ENCODE measurements around the gene CCDC63. TPM values are rescaled to one million over a fixed set of nuclear protein-coding genes. Genes with fewer than 3 reads are reported as not detected.

Gene CCDC63
- polyA plus RNA-seq, 4 donors = 0.08 TPM; not detected in 3

DNA sequence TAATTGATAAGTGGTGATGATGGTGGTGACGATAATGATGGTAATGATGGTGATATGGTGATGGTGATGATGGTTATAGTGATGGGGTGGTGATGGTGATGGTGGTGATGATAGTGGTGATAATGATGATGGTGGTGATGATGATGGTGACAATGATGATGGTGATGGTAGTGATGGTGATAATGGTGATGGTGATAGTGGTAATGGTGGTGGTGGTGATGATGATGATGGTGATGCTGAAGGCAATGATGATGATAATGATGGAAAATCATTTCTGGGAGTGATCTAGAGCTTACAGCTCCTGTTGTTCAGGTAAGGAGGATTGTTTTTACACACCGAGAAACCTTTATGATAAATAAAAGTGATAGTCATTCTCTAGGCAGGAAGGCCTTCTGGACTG, 33.9 kb downstream of the CCDC63 start:
- DNase-seq (ENCODE audit: low read depth in 4 of 4, low spot score in 3 of 4) = no peak

DNA sequence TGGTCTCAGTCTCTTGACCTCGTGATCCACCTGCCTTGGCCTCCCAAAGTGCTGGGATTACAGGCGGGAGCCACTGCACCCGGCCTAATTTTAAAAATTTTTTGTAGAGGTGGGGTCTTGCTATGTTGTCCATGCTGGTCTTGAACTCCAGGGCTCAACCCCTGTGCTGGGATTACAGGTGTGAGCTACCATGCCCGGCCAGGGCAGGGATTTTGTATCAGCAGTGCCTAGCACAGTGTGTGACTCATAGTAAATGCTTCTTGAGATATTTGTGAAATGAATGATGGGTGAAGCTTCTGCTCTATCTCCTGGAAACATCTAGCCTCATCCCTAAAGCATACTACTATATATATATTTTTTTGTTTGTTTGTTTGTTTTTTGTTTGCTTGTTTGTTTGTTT, 36.5 kb downstream of the CCDC63 start:
- no peak for DNase-seq (ENCODE audit: low read depth in 4 of 4, low spot score in 3 of 4)

DNA sequence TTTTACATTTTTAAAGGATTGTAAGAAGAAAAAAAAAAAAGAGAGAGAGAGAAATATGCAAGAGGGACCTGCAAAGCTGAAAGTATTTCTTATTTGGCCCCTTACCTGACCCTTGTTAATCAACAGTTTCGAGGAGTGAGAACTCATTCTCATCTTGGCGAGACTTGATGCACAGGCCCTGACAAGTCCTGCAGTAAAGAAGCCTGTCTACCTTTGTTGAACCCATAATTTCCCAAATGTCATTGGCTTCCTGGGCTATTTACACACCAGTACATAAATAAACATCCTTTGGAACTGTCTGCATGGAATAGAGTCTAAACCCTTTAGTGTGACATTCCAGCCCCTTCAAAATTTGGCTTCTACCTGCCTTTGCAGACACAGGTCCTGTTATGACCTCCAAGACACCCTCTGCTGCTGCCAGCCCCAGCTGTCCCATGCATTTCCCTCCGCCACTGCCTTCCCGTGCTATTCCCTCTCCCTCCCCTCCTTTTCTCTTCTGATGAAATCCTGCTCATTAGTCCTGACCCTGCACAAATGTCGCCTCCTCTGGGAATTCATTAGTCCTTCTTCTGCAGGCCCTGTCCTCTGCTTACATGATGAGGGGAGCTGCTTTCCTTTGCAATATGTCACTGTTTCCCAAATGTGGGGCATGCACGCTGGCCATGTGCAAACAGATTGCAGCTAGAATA, 38.5 kb downstream of the CCDC63 start:
- no peak for DNase-seq (ENCODE audit: low read depth in 4 of 4, low spot score in 3 of 4)

DNA sequence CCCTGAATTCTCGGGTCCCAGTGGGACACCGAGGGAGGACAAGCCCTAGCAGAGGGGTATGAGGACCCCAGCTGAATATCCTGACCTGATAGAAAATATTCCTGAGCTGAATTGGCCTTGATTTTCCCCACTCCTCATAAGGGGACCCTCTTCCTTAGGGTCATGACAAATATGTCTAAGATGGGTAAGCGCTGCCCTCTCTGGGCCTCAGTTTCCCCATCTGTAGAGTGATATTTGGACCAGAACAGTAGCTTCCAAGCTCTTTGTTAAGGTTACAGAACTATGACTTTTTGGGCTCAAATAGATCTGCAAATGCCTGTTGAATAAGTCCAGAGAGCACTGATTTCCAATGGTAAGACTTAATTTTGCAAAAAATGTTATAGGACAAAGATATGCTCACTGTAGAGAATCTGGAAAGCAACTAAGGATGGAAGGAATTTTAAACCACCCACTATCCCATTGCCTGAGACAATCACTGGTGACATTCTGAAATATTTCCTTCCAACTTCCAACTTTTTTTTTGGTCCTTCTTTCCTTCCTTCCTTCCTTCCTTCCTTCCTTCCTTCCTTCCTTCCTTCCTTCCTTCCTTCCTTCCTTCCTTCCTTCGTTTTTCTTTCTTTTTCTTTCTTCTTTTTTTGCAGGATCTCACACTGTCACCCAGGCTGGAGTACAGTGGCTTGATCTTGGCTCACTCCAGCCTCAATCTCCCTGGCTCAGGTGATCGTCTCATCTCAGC, 41.6 kb downstream of the CCDC63 start:
- no peak for DNase-seq (ENCODE audit: low read depth in 4 of 4, low spot score in 3 of 4)

DNA sequence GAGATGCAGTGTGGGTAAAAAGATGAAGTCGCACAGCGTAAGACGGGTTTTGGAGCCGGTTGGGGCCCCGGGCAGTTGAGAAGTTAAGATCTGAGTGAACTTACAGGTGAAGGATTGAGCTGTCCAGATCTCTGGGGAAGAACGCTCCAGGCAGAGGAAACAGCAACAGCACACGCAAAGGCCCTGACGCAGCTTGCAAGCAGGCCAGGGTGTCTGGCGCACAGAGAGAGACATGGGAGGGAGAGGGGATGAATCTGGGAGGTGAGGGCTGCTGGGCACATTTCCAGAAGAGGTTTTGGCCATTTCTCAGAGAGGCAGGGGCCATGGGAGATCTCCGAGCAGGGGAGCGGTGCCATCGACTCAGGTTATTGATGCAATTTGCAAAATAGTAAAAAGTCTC, 42.6 kb downstream of the CCDC63 start:
- no peak for DNase-seq (ENCODE audit: low read depth in 4 of 4, low spot score in 3 of 4)

DNA sequence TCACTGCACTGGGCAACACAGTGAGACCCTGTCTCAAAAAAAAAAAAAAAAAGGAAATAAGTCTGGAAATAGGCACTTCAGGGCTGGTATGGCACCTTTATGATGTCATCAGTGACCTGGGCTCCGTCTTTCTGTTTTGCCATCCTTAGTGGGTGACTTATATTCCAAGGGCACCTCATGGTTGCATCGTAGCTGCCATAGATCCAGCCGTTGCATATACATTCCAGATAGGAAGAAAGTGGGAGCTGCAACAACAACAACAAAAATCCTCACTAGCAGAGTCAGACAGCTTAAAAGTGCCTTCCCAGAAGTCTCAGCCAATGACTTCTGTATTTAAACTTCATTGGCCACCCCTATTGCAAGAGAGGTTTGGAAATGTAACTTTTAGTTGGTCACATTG, 47.2 kb downstream of the CCDC63 start:
- no peak for DNase-seq (ENCODE audit: low read depth in 4 of 4, low spot score in 3 of 4)

DNA sequence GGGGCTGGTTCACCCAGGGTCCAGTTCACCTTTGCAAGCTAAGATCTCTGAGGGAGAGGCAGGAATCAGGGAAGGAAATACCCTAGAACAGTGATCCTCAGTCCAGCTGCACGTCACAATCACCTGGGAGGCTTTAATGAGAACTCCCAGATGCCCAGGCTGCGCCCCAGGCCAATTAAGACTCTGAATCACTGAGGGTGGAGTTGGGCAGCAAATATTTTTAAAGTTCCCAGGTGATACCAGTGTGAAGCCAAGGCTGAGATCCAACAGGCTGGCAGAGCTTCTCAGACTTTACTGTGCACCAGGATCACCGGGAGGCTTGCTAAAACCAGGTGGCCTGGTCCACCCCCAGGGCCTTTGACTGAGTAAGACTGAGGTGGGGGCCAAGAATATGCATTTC, 49.8 kb downstream of the CCDC63 start:
- DNase-seq (ENCODE audit: low read depth in 4 of 4, low spot score in 3 of 4) = no peak

DNA sequence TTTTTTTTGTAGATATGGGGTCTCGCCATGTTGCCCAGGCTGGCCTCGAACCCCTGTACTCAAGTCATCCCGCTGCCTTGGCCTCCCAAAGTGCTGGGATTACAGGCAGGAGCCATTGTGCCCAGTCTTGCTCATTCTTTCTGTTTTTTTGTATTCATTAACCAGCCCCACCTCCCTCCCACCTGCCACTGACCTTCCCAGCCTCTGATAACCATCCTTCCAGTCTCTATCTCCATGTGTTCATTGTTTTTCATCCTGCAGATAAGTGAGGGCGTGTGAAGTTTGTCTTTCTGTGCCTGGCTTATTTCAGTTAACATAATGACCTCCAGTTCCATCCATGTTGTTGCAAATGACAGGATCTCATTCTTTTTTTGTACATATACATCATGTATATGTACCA, 54.6 kb downstream of the CCDC63 start:
- DNase-seq (ENCODE audit: low read depth in 4 of 4, low spot score in 3 of 4) = no peak

DNA sequence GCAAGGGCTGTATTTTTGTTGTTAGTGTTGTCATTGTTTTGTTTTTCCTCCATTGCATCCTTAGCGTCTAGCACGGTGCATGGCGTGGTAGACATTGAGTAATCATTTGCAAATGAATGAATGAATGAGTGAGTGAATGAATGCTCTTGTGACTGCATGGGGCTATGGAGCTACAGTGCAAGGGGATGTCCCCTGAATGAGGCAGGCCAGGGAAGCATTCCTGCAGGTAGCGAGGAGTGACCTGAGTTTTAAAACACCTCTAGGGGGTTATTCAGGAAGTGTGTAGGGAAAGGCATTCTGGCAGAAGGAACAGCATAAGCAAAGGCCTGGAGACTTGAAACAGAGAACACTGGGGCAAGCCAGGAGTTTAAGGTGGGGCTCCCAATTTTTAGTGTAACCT, 56.7 kb downstream of the CCDC63 start:
- no peak for DNase-seq (ENCODE audit: low read depth in 4 of 4, low spot score in 3 of 4)

DNA sequence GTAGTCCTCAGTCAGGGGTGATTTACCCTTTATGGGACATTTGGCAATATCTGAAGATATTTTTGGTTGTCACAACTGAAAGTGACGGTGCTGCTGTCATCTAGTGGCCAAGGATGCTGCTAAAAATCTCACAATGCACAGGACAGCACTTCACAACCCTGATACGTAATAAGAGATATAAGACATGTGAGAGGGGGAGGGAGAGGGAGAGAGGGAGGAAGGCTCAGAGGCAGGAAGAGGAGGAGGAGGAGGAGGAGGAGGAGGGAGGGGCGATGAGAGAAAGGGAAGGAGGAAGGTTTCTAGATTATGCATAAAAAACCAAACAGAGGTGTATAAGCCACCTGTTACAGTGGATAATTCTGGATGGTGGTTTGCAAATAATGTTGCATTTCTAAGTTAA, 59.3 kb downstream of the CCDC63 start:
- no peak for DNase-seq (ENCODE audit: low read depth in 4 of 4, low spot score in 3 of 4)

DNA sequence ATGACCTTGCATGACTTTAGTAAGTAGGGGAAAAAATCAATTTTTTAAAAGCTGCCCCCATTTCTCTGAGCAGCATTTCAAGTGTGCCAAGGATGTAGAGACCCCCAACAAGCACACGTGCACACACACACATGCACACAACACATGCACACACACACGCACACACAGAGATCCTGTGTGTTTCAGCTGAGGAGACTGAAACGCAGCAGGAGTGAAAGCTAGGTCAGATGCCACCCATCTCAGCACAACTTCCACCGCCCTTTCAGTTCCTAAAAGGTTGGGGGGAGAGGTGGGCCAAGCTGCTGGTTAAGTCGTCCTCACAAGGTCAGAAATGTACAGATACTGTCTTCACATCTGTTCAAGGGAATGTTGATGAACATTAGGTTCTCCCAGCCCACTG, 59.7 kb downstream of the CCDC63 start:
- DNase-seq (ENCODE audit: low read depth in 4 of 4, low spot score in 3 of 4) = no peak

DNA sequence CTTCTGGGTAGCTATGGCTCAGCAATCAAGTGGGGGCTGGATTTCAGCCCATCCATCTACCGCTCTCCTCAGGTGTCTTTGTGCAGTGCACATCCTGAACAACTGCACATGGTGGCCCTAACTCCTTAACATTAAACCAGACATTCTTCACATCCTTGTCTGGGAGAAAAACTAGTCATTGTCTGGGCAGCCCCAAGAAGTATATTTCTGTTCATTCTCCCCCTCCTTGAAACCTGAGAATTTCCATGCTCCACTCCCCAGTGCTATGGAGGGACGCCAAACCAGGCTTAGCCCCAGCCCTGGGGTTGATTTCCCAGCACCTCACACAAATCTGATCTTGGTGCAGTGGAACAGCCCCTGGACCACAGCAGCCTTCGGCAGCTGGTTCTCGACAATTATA, 60.2 kb downstream of the CCDC63 start:
- no peak for DNase-seq (ENCODE audit: low read depth in 4 of 4, low spot score in 3 of 4)

DNA sequence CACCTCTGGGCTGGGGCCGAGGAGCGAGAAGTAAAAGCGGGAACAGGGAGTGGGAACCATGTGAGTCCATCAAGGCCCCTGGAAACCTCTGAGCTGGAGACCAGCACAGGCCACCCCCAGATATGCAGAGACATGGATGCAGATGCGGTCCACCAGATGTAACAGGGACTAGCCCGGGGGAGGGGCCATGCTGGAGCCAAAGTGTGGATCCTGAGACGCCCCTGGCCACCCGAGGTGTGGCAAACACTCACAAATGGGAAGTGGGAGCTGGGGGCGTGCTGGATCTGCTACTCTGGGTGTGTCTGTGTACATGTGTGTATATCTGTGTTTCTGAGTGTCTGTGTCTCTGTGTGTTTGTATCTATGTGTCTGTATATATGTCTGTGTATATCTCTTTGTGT, 60.8 kb downstream of the CCDC63 start:
- DNase-seq (ENCODE audit: low read depth in 4 of 4, low spot score in 3 of 4) = no peak

DNA sequence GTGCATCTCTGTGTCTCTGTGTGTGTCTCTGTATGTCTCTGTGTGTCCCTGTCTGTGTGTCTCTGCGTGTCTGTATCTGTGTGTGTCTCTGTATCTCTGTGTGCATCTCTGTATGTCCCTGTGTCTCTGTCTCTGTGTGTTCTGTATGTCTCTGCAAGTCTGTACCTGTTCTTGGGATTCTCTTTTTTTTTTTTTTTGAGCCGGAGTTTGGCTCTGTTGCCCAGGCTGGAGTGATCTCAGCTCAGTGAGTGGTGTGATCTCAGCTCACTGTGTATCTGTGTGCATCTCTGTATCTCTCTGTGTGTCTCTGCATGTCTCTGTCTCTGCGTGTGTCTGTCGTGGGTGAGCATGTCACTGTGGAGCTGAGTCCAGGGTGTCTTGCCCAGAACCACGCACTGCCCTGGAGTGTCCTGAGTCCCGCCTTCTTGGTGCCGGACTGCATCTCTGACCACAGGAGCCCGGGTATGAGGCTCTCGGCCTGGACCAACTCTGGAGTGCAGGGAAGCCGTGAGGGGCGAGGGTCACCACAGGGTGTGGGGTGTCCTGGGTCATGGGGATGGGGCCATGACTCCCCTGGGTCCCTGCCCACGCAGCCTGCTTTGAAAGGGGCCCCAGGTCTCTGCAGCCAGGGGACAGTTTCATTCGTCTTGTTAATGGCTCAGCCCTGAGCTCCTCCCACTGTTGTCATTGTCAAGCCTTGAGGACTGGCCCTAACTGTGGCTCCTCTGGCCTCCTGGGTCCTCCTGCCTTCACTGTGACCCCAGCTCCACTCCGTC, 61.8 kb downstream of the CCDC63 start:
- no peak for DNase-seq (ENCODE audit: low read depth in 4 of 4, low spot score in 3 of 4)

DNA sequence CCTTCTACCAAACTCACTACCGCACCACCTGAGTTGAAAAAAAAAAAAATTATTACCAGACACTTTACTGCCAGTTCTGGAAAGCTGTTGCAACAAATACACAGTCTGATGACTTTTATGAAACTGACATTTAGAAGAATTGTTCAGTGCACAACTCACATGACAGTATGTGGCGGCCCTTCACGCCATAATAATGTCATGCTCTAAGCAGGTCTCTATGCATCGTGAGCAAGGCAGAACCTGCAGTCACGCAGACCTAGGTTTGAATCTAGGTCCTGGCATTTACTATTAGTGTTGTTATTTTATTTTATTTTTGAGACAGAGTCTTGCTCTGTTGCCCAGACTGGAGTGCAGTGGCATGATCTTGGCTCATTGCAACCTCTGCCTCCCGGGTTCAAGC, 65.5 kb downstream of the CCDC63 start:
- DNase-seq (ENCODE audit: low read depth in 4 of 4, low spot score in 3 of 4) = no peak

DNA sequence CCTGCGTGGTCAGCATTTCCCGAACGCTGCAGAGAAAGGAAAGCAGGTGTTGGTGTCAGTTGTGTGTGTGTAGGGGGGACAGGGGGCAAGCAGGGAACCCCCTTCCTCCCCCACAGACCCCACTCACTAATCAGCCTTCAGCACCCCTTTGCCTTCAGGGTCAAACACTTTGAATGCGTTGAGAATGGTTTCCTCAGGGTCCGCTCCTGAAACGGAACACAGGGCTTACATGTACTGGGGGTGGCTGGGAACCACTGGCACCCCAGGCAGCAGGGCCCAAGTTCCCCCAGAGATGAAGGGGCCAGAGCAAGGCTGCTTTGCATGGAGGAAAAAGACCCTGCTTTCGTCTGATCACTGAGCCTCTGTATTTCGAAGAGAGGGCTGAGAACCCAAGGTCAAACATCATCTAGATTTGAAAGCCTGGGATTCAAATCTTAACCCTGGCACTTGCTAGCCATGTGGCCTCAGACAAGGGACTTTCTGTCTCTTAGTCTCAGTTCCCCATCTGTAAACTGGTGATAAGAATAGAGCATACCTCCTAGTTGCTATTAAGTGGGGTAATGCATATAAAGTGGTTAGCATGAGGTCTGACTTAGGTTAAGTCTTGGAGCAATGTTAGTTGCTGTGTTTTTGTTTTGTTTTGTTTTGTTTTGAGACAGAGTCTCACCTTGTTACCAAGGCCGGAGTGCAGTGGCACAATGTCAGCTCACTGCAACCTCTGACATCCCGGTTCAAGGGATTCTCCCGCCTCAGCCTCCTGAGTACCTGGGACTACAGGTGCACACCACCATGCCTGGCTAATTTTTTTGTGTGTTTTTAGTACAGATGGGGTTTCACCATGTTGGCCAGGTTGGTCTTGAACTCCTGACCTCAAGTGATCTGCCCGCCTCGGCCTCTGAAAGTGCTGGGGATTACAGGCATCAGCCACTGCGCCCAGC, 66.6 kb downstream of the CCDC63 start:
- no peak for DNase-seq (ENCODE audit: low read depth in 4 of 4, low spot score in 3 of 4)

DNA sequence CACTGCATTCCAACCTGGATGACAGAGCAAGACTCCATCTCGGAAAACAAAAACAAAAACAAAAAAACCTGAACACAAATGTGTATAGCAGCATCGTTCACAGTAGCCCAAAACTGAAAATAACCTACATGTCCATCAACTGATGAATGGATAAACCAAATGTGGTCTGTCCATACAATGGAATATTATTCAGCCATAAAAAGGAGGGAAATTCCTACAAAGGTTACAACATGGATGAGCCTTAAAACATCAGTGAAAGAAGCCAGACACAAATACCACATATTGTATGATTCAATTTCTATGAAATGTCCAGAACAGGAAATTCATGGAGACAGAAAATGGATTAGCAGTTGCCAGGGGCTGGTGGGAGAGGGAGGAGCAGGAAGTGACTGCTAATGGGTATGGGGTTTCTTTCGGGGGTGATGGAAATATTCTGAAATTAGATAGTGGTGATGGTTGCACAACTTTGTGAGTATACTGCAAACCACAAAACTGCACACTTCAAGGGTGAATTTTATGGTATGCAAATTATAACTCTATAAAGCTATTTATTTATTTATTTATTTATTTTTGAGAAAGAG, 69.6 kb downstream of the CCDC63 start:
- no peak for DNase-seq (ENCODE audit: low read depth in 4 of 4, low spot score in 3 of 4)

DNA sequence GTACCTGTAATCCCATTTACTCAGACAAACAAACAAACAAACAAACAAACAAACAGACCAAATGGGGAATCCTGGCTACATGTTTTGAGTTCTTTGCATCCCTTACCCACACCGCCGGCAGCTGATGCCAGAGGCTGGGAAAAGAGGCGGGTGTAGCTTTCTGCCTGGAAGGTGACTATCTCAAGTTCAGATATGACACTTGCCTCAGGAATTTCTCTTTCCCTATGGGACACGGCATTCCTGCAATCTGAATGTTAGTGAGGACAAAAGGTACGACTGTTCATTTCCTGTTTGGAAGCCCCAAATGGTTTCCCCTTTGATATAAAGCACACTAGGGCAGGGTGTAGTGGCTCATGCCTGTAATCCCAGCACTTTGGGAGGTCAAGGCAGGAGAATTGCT, 70.7 kb downstream of the CCDC63 start:
- DNase-seq (ENCODE audit: low read depth in 4 of 4, low spot score in 3 of 4) = no peak

DNA sequence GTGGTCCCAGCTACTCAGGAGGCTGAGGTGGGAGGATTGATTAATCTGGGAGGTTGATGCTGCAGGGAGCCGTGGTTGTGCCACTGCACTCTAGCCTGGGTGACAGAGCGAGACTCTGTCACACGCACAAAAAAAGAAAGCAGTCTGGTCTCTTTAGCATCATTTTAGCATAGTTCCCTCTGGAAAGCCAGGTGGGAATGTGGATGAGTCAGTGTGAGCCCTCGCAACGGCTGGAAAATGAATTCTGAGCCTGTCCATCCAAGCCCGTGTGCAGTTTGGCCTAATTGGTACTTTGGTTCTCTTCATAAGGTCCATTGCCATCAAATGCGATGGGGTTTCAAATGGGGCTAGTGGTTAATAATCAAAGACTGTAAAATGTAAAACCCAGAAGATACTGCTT, 71.2 kb downstream of the CCDC63 start:
- no peak for DNase-seq (ENCODE audit: low read depth in 4 of 4, low spot score in 3 of 4)

DNA sequence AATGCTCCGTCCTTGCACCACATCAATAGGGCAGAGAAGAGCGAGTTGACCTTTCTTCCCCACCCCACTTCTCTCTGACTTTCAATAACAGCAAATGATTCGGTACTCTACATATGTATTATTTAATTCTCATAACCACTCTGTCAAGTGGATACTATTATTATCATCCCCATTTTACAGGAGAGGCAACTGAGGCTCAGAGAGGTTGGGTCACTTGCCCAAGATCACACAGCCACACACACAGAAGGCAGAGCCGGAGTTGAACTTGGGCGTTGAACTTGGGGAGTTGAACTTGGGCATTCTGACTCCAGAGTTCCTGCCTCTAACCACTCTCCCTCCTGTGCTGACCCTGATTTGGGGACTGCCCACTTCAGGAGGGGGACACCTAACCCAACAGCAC, 72.9 kb downstream of the CCDC63 start:
- no peak for DNase-seq (ENCODE audit: low read depth in 4 of 4, low spot score in 3 of 4)

All from right renal pelvis (tissue), 4 donors.